ENCODE measurements around the gene DCTN4.
"Not testable (repeated sequence)": the region's sequence is repeated elsewhere in the genome, so short reads cannot be mapped to it uniquely, and the experiment has no call there.

DCTN4 gene

GRCh38 chr5:150758531-150759333, at the start of gene DCTN4:
Gene DCTN4 (minus strand): TSS chr5:150759017. CDS start chr5:150758993, 24 bp downstream.
- DNase-seq = peak; percentile 94

GRCh38 chr5:150804388-150804787, 45.6 kb upstream of the DCTN4 start:
- no peak for DNase-seq

DNA sequence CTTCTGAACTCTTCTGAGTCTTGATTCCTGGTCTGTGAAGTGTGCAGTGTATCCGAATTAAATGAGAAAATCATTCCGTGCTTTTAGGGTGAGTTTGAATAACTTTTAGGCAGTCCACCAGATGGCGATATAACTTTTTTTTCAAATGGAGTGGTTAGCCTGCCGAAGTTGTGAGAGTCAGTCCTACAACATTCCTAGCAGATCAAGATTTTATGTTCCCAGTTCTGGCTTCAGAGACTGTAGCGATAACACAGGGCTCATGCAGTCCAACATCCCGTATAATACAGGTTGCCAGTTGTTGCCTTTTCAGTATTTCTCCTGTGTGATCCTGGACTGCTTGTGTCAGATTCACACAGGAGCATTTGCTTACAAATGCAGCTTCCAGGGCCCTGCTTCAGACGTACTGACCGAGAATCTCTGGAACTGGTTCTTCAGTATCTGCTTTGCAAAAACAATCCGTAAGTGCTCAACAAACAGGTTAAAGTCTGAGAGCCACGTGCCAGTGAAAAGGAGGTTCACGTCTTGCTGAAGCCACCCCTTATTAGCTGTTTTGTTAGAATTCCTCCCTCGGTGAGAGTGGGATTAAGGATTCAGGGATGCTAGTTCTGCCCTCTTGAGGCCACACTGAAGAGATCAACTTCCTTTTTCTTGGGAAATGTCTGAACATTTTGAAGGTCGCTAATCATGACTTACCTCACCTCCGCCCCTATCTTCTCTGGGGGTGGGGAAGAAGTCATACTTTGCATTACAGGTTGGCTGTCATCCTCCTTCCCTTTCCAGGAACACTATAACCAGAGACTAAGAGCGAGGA, 42.5 kb upstream of the DCTN4 start:
- no peak for DNase-seq

DNA sequence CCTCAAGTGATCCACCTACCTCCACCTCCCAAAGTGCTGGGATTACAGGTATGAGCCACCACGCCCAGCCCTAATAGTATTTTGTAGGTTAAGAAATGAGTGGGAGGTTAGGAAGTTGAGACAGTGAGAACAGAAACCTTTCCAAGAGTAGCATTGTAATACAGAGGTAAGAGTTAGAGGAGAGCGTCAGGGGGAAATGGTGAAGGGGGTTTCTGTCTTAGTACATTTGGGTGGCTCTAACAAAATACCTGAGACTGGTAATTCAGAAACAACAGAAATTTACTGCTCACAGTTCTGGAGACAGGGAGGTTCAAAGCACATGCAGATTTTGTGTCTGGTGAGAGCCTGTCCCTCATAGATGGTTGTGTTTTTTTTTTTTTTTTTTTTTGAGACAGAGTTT, 38.6 kb upstream of the DCTN4 start:
- DNase-seq = no peak

GRCh38 chr5:150794927-150795326, 36.1 kb upstream of the DCTN4 start:
- DNase-seq = no peak

DNA sequence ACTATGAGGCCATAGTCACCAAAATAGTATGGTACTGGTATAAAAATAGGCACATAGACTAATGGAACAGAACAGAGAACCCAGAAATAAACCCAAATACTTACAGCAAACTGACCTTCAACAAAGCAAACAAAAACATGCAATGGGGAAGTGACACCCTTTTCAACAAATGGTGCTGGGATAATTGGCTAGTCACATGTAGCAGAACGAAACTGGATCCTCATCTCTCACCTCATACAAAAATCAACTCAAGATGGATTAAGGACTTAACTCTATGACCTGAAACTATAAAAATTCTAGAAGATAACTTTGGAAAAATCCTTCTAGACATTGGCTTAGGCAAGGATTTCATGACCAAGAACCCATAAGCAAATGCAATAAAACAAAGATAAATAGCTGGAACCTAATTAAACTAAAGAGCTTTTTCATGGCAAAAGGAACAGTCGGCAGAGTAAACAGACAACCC, 34.6 kb upstream of the DCTN4 start:
- DNase-seq = not testable (repeated sequence)

DNA sequence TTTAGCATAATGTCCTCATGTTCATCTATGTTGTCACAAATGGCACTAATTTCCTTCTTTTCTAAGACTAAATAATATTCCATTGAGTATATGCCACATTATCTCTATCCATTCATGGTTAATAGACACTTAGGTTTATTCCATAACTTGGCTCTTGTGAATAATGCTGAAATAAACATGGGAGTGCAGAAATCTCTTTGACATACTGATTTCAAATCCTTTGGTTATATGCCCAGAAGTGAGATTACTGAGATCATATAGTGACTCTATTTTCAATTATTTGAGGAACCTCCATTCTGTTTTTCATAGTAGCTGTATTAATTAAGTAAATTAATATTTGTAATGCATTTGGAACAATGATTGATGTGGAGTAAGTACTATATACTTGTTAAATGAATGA, 32.7 kb upstream of the DCTN4 start:
- no peak for DNase-seq

- DNase-seq = peak; percentile 74
Measured at GRCh38 chr5:150789943-150790611, 31.3 kb upstream of the DCTN4 start.

GRCh38 chr5:150789450-150789849, 30.6 kb upstream of the DCTN4 start:
- no peak for DNase-seq

GRCh38 chr5:150788977-150789376, 30.2 kb upstream of the DCTN4 start:
- no peak for DNase-seq

GRCh38 chr5:150787656-150788055, 28.8 kb upstream of the DCTN4 start:
- no peak for DNase-seq

- DNase-seq = no peak
Measured at GRCh38 chr5:150786876-150787275, 28.1 kb upstream of the DCTN4 start.

DNA sequence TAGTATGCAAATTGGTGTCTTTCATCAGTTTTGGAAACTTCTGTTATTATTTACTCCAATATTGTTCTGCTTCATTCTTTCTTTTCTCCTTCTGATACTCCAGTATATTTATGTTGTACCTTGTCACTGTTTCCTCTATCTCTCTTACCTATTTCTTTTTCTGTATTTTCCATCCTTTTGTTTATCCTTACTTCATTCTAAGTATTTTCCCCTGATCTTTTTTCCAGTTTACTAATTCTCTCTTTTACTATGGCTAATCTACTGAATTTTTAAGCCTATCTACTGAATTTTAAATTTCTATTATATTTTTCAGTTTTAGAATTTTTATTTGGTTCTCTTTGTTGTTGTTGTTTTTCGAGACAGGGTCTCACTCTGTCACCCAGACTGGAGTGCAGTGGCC, 27.1 kb upstream of the DCTN4 start:
- no peak for DNase-seq

GRCh38 chr5:150783422-150783928, 24.7 kb upstream of the DCTN4 start:
- DNase-seq = peak; percentile 75

DNA sequence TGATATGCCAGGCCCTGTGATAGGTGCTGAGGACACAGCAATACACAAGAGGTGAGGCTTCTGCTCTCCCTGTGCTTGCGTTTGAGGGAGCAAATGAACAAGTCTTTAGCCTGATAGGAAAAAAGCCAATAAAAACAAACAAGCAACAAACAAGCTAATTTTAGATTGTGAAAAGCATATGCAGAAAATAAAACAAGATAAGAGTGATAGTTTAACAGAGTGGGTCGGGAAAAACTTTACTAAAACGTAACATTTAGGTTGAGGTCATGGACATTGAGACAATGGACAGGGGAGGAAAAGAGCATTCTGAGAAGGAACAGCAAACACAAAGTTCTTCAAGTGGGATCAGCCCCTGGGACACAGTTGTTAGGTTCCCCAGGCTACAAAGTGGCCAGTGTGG, 24.0 kb upstream of the DCTN4 start:
- no peak for DNase-seq

- DNase-seq = no peak
Measured at GRCh38 chr5:150781706-150782614, 23.1 kb upstream of the DCTN4 start.

GRCh38 chr5:150780816-150781221, 22.0 kb upstream of the DCTN4 start:
- DNase-seq = no peak

- DNase-seq = peak; percentile 23
Measured at GRCh38 chr5:150780187-150780692, 21.4 kb upstream of the DCTN4 start.

- no peak for DNase-seq
Measured at GRCh38 chr5:150779397-150780186, 20.8 kb upstream of the DCTN4 start.

DNA sequence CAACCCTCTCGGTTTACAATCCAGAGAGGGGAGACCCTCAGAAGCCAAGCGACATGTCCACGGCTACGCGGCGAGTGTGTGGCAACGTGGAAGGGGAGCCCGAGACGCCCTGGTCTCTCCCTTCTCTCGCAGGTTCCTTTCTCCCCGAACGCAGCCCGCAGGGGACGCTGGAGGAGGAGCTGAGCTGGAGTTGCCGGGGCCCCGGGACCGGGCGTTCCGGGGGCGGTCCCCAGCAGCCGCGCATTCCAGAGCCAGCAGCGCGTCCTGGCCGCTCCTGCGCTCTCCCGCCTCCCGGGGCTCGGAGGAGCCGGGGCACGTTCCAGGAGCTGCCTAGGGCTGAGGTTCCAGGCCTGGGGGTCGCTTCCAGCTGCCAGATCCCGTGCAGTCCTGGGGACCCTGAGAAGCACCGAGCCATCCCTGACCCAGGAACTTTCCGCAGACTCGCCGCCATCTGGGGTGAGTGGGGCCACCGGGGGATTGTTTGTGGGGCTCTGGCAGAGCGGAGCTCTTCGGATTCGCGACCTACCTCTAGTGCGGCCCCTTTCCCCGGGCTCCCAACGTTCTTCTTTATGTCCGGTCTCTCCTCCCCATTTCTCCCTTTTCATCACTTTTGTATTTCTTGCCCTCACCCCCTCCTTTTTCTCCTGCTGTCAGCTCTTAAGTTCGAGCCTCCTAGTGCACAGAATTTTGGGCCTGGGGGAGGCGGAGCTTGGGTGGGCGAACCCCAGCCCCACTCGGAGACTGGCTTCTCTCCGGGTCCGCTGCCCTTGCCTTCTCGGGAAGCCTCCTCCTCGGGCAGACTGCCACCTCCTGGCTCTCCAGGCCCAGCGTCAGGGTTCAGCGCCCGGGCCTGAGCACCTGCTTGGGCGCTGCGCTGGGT, 19.9 kb upstream of the DCTN4 start, which contains the start of gene SMIM3:
Gene SMIM3 (plus strand): TSS at position 241 of the 880 bp plus-strand sequence. CDS start 16,684 bp downstream, outside the sequence.
- peak; percentile 81 for DNase-seq

Data from CD4-positive, alpha-beta T cell treated with Interleukin-17A for 4 hours (primary cell).